ENCODE data around the gene STOX2.
"Not testable (repeated sequence)": the region's sequence is repeated elsewhere in the genome, so short reads cannot be mapped to it uniquely, and the experiment has no call there.

Gene STOX2

DNA sequence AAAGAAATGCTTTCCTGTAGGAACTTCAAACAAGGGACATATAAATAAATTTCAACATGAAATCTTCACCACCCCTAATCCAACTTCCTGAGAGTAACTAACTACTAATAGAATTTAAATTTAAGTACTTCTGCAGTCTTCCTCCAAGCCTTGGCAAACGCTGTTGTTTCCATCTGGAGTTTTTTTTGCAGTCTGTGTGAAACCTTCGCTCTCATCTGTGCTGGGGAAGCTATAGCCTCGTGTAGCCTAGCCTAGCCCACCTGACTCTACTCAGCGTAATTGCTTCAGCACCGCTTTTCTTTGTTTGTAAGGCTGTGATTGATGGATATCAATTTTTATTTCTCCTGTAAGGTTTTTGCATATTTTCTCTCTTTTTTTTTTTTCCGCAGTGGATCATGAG lies 30.9 kb downstream of the STOX2 start:
- no peak for DNase-seq

DNA sequence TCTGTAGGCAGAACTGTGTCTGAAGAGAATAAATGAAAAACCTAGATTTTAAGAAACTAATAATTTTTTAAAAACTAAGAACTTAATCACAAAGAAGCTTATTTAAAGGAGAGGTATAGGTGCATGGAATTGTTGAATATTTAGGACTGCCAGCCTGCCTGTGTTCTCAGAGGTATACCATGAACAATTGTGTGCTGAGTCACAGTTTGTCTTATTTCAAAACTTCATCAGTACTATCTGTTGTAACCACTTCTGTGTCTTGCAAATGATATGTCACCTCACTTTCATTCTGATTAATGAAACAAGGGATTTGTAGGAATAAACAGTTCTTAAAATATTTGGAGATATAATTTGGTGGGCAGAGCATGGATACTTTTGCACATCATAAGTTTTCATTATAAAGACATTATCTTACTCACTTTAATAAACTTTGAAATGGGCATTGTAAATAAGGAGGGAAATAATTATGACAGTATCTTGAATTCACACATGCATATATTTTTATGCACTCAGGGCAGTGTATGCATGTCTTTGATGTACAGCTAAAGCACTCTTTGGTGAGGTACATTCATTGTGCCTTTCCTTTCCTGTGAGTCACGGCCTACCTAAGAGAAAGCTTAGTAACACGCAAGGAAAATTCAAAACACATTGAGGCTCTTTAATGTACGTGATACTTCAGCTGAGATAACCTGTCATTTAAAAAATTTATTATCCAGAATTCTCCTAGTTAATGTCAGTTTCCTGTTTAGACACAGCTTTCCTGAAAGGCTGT lies 31.7 kb downstream of the STOX2 start:
- DNase-seq, result no peak

GRCh38 chr4:183940864-183941263 lies 35.8 kb downstream of the STOX2 start:
- DNase-seq, result no peak

GRCh38 chr4:183941964-183942363 lies 36.9 kb downstream of the STOX2 start:
- DNase-seq, result no peak

DNA sequence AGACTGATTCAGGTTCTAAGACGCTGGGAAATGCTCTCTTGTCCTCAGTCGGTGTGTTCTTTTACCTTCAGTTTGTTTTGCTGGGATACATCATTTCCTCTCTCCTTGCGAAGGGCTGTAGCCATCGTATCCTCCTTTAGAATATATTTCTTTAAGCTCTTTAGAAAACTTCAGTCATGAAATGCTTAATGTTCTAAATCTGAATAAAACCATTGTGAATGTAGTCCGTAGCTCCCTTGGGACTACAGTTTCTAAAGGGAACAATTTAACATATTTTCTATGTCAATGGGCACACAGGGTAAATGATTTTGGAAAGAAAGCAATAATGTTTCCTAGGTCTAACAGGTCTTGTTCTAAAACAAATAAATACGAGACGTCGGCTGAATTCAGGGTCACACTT lies 40.6 kb downstream of the STOX2 start:
- DNase-seq, result no peak

DNA sequence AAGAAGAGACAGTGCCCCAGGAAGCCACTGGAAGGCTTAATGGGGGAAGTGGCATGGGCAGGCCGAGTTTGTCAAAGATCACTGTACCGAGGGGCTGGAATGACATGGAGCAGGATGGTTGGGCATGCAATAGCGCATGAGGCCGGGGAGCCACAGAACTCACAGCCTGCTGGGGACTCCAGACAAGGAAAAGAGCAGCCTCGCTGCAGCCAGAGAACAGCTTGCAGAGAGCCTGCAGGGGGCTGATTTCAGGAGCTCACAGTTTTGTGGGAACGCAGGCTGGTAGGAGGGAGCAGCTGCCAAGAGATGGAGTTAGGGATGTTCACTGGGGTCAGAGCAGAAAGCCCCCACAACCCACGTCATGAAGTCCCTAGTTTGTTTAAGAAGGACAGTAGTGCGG lies 45.4 kb downstream of the STOX2 start:
- no peak for DNase-seq

DNA sequence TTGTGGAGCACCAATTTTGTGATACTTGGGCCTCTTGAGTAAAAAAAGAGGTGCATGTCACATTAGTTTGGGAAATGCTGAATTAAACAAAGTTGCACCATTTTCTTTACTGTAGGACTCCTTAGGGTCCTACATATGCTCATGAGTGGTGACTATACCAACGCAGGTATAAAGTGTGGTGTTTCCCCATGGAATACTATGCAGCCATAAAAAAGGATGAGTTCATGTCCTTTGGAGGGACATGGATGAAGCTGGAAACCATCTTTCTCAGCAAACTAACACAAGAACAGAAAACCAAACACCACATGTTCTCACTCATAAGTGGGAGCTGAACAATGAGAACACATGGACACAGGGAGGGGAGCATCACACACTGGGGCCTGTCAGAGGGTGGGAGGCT lies 47.5 kb downstream of the STOX2 start:
- not testable (repeated sequence) for DNase-seq

DNA sequence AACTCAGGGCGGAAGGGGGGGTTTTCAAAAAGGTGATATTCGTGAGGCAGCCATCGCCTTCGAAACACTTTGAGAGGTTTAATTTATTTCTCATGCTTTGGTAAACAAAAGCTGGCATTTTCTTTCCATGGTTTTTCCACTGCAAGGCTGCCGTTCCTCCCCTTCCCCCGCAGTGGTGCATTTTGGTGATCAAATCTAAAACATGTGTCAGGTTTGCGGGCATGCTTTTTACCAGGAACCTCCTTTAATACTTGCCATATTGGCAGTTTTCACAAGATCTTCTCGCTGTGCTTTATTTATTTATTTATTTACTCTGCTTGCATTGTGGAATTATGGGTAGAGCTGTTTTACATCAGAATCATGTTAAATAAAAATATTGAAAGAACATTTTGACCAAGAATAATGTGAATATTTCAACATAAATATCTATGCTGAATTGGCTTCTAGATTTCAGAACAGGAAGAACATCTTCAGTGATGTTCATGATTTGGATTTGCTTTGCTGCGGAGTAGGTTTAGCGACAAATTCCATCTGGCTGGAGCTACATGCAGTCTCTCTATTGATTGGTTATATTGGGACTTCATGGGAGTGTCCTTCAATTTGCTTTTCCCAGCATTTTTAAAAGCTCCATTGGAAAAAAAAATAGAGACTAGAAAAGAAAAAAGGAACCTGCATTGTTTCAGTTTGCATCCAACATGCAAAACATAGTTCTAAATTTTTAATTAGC lies 54.4 kb downstream of the STOX2 start:
- no peak for DNase-seq

DNA sequence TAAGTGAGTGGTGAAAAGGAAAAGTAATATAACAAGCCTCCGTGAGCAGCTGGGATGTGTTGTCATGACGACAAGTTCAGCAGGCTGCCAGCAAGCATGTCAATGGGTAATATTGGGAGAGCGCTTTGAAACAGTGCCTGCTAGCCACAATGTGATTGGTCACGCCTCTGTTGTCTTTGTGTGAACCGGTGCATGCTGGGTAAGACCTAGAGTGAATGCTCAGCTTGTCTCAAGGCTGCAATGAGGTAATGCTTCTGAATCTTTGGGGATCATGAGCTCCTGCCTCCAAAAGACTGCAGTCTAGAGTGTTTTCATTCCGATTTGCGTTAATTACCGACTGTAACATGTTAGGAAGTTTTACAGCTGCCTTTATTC lies 54.9 kb downstream of the STOX2 start:
- no peak for DNase-seq

- no peak for DNase-seq
Measured at GRCh38 chr4:183960962-183961541, 55.9 kb downstream of the STOX2 start.

- DNase-seq, result no peak
Measured at GRCh38 chr4:183961795-183962194, 56.7 kb downstream of the STOX2 start.

DNA sequence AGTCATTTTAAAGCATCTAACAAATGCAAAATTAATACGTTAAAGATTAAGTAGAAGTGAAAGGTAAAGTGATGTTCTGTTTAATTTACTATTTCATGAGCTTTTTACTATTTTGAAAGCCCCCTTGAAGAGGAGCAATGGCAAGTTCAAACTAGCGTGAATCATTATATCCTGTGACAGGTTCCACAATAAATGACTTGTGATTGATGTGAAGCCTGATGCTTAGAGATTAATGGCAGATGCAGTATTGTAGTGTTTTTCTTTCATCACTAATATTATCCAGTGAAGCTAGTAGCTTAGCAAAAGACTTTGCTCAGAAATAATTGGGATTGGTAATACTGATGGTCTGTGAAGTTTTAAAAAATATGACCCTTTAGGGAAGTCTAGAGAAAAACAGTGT lies 57.3 kb downstream of the STOX2 start:
- DNase-seq, result no peak

- DNase-seq, result no peak
Measured at GRCh38 chr4:183966371-183966770, 61.3 kb downstream of the STOX2 start.

GRCh38 chr4:183967266-183967665 lies 62.2 kb downstream of the STOX2 start:
- DNase-seq, result no peak

DNA sequence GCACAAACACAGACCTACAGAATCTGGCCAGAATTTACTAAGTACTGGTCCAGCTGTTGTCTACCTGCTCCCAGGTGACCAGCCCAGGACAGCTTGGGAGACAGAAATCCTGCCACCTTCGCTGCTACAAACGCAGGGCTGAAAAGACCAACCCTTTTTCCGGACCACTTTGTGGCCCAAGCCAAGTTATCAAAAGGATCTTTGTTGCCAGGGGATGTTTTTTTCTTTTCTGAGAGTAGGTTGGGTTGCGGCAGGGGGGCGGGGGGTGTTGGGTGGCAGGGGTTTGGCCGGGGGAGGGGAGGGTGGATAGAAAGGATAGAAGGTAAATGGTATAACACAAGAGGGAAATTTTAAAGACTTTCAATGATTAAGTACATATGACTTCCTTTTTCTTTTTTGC lies 63.4 kb downstream of the STOX2 start:
- DNase-seq, result no peak

DNA sequence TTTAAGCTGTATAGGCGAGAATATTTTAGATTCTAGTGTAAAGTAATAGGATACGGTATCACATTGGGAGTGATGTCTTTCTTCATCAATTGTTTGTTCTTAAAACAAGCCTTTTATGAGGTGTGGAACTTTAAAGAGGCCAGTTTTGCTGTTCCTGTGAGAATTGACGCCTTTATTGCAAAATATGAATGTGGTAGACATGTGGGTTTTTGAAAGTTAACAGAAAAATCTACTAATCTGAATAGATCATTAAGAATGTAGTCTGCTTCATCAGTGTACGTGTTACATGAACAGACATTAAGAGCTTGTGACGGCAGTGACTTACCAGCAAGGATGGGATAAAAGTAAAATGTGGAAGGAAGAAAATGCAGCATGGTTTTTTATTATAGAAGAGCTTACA lies 63.8 kb downstream of the STOX2 start:
- no peak for DNase-seq

- DNase-seq, result no peak
Measured at GRCh38 chr4:183969596-183969995, 64.5 kb downstream of the STOX2 start.

DNA sequence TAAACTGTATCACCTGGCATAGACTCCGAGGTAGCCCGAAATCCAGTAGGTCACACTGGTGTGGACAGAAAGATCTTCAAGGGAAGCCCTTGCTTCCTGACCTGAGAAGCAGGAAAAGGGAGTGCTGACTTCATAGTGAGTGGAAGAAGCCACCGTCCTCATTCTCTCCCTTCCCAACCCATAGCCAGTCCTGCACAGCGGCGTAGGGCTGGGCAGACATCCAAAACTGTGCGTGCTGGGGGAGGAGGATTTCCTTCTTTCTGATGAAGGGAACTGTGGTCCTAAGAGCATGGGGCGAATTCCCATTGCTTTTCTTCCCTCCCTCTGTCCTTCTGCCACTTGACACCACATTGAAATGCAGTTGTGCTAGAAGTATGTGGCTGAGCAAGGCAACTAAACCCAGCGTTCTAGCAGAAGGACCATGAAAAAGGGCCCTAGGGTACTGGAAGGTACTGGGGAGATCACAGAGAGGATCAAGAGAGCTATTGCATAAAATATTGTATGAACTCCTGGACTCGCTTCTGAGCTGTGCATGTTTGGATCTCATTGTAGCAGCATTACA lies 66.9 kb downstream of the STOX2 start:
- no peak for DNase-seq

GRCh38 chr4:183977707-183978106 lies 72.6 kb downstream of the STOX2 start:
- DNase-seq, result no peak

DNA sequence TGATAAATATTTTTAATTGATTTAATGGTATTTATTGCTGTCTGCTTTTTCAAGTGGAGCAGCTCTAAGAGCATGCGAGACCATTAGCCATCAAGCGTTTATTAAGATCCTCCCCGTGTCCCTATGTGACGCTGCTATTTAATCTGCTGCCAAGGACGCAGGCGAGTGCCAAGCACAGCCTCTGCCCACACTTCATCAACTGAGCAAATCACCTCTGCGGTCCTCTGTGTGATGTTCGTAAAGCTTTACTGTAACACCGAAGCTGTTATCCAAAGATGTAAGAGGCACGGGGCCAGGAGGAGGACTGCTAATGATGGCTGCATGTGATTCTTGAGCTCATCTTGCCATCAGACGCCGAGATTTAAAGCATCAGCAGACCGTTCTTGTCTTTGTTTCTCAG lies 79.5 kb downstream of the STOX2 start:
- DNase-seq, result no peak

GRCh38 chr4:183985786-183986185 lies 80.7 kb downstream of the STOX2 start:
- DNase-seq, result no peak

GRCh38 chr4:183986291-183986970 lies 81.3 kb downstream of the STOX2 start:
- DNase-seq, result no peak

Data from stimulated activated CD4-positive, alpha-beta T cell treated with anti-CD3 and anti-CD28 coated beads, Interleukin-1b, Interleukin-23, amount 100 ng/mL, for 48 hours (primary cell).